Astrocyte (in vitro differentiated cells and primary cell): Measurements from ENCODE around the gene URI1. TPM values are rescaled to one million over a fixed set of nuclear protein-coding genes. Genes with fewer than 3 reads are reported as not detected.

Experiments
- DNase-seq: peaks from one replicate; pipeline ENCODE4 v3.0.0-alpha.2; 2010; ENCODE audit warnings: low read depth
- FAIRE-seq: peaks from 2 replicates; lab custom pipeline; 2011; peaks lifted over from hg19 to GRCh38; lab: Jason Lieb, UNC
- H2AFZ ChIP-seq: 2 replicates; pipeline ENCODE4 v1.6.0; 2012; ENCODE audit warnings: low read depth, low read length, inconsistent platforms
- H3K27ac ChIP-seq: 2 replicates; pipeline ENCODE4 v1.5.1; 2011; ENCODE audit warnings: low read depth, low read length, inconsistent platforms
- H3K27me3 ChIP-seq: 2 replicates; pipeline ENCODE4 v1.6.0; 2011; ENCODE audit warnings: low read length, inconsistent platforms; ENCODE audit not compliant: insufficient read depth
- H3K36me3 ChIP-seq: 2 replicates; pipeline ENCODE4 v1.5.1; 2011; ENCODE audit warnings: low read length, inconsistent platforms; ENCODE audit not compliant: insufficient read depth
- H3K4me1 ChIP-seq: 2 replicates; pipeline ENCODE4 v1.5.1; 2011; ENCODE audit warnings: low read length, inconsistent platforms; ENCODE audit not compliant: insufficient read depth
- H3K4me2 ChIP-seq: 2 replicates; pipeline ENCODE4 v1.6.0; 2012; ENCODE audit warnings: low read length, inconsistent platforms
- H3K4me3 ChIP-seq: 2 replicates; pipeline ENCODE4 v1.5.1; 2011; ENCODE audit warnings: low read depth, mild to moderate bottlenecking, low read length, inconsistent platforms; ENCODE audit not compliant: insufficient read depth
- H3K79me2 ChIP-seq: 2 replicates; pipeline ENCODE4 v1.6.0; 2012; ENCODE audit warnings: mild to moderate bottlenecking, low read length, inconsistent platforms; ENCODE audit not compliant: insufficient read depth
- H3K9ac ChIP-seq: 2 replicates; pipeline ENCODE4 v1.6.0; 2012; ENCODE audit warnings: mild to moderate bottlenecking, low read length, inconsistent platforms
- H3K9me3 ChIP-seq: 2 replicates; pipeline ENCODE4 v1.5.1; 2012; ENCODE audit warnings: low read depth, mild to moderate bottlenecking, low read length, inconsistent platforms; ENCODE audit not compliant: insufficient read depth
- H4K20me1 ChIP-seq: 2 replicates; pipeline ENCODE4 v1.6.0; 2012; ENCODE audit warnings: low read length, inconsistent platforms; ENCODE audit not compliant: insufficient read depth
- H3K27ac Mint-ChIP-seq: one replicate; pipeline ENCODE4 v1.8.0; 2021; ENCODE audit warnings: mild to moderate bottlenecking, mixed read lengths; ENCODE audit not compliant: unreplicated experiment
- H3K27me3 Mint-ChIP-seq: one replicate; pipeline ENCODE4 v1.8.0; 2021; ENCODE audit warnings: low read depth, mixed read lengths; ENCODE audit not compliant: unreplicated experiment
- H3K36me3 Mint-ChIP-seq: one replicate; pipeline ENCODE4 v1.8.0; 2021; ENCODE audit warnings: low read depth, mixed read lengths; ENCODE audit not compliant: unreplicated experiment
- H3K4me1 Mint-ChIP-seq: one replicate; pipeline ENCODE4 v1.8.0; 2021; ENCODE audit warnings: low read depth, mixed read lengths; ENCODE audit not compliant: unreplicated experiment
- H3K4me3 Mint-ChIP-seq: one replicate; pipeline ENCODE4 v1.8.0; 2021; ENCODE audit warnings: mild to moderate bottlenecking, moderate library complexity, mixed read lengths; ENCODE audit not compliant: unreplicated experiment
- H3K9me3 Mint-ChIP-seq: one replicate; pipeline ENCODE4 v1.8.0; 2021; ENCODE audit warnings: mild to moderate bottlenecking, mixed read lengths; ENCODE audit not compliant: unreplicated experiment
- EZH2 ChIP-seq: IDR thresholded peaks from 2 replicates; pipeline ENCODE4 v1.6.1; 2012; ENCODE audit warnings: mild to moderate bottlenecking, low read length, inconsistent platforms; ENCODE audit not compliant: insufficient read depth
- total RNA-seq: library from RNA; stranded (reverse); gene quantifications from 2 replicates; pipeline ENCODE4 v1.2.1, GENCODE V29; 2021
- TF ChIP-seq, protein P1 (sequence below): IDR thresholded peaks from 2 replicates; pipeline ENCODE4 v1.5.1; 2011; ENCODE audit warnings: low read depth, mild to moderate bottlenecking, inconsistent platforms, low read length, moderate library complexity; ENCODE audit not compliant: insufficient read depth

The URI1 gene
- total RNA-seq, 1 donor from 2014 or later, result 61.4 TPM

- H2AFZ ChIP-seq, result no peak overlapping the region
- no peak overlapping the region for H3K27ac ChIP-seq
- DNase-seq, result no peak
- H3K4me2 ChIP-seq, result no peak overlapping the region
- H3K4me1 Mint-ChIP-seq, result no peaks in the 10 kb centered on the region
- H3K36me3 ChIP-seq, result no peaks in the 10 kb centered on the region
- H3K79me2 ChIP-seq, result no peaks in the 10 kb centered on the region
- H3K9ac ChIP-seq, result no peak overlapping the region
- peaks cover 2% of the 10 kb centered on the region for H3K9me3 Mint-ChIP-seq
- TF ChIP-seq EZH2, result no peak
- TF ChIP-seq, protein P1, sequence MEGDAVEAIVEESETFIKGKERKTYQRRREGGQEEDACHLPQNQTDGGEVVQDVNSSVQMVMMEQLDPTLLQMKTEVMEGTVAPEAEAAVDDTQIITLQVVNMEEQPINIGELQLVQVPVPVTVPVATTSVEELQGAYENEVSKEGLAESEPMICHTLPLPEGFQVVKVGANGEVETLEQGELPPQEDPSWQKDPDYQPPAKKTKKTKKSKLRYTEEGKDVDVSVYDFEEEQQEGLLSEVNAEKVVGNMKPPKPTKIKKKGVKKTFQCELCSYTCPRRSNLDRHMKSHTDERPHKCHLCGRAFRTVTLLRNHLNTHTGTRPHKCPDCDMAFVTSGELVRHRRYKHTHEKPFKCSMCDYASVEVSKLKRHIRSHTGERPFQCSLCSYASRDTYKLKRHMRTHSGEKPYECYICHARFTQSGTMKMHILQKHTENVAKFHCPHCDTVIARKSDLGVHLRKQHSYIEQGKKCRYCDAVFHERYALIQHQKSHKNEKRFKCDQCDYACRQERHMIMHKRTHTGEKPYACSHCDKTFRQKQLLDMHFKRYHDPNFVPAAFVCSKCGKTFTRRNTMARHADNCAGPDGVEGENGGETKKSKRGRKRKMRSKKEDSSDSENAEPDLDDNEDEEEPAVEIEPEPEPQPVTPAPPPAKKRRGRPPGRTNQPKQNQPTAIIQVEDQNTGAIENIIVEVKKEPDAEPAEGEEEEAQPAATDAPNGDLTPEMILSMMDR, result no peak
- H3K27me3 ChIP-seq, result no peaks in the 10 kb centered on the region
- no peaks in the 10 kb centered on the region for H3K4me1 ChIP-seq
- H4K20me1 ChIP-seq, result no peaks in the 10 kb centered on the region
- peaks cover 26% of the 10 kb centered on the region for H3K27me3 Mint-ChIP-seq
- no peak overlapping the region for H3K4me3 ChIP-seq
- H3K9me3 ChIP-seq, result no peaks in the 10 kb centered on the region
- no peak overlapping the region for H3K27ac Mint-ChIP-seq
- no peak overlapping the region for H3K4me3 Mint-ChIP-seq
- peaks cover 2% of the 10 kb centered on the region for H3K36me3 Mint-ChIP-seq
- no peak for FAIRE-seq
Observed at GRCh38 chr19:29917911-29918310, 24.1 kb upstream of the URI1 start.

GRCh38 chr19:29918891-29919290 lies 23.1 kb upstream of the URI1 start:
- H3K27me3 Mint-ChIP-seq, result peaks cover 30% of the 10 kb centered on the region
- FAIRE-seq (no peak), DNase-seq (no peak)
- H3K4me3 ChIP-seq, result no peak overlapping the region
- peaks cover 4% of the 10 kb centered on the region for H3K9me3 Mint-ChIP-seq
- no peak overlapping the region for H3K27ac Mint-ChIP-seq
- no peak overlapping the region for H3K4me3 Mint-ChIP-seq
- no peak overlapping the region for H3K27ac ChIP-seq
- no peaks in the 10 kb centered on the region for H3K4me1 ChIP-seq
- no peak overlapping the region for H3K9ac ChIP-seq
- peaks cover 2% of the 10 kb centered on the region for H3K36me3 Mint-ChIP-seq
- no peak overlapping the region for H2AFZ ChIP-seq
- no peaks in the 10 kb centered on the region for H3K79me2 ChIP-seq
- no peak for TF ChIP-seq EZH2
- TF ChIP-seq, protein P1, result no peak
- H3K36me3 ChIP-seq, result no peaks in the 10 kb centered on the region
- H3K4me2 ChIP-seq, result no peak overlapping the region
- H3K4me1 Mint-ChIP-seq, result no peaks in the 10 kb centered on the region
- H3K9me3 ChIP-seq, result no peaks in the 10 kb centered on the region
- no peaks in the 10 kb centered on the region for H4K20me1 ChIP-seq
- no peaks in the 10 kb centered on the region for H3K27me3 ChIP-seq

DNA sequence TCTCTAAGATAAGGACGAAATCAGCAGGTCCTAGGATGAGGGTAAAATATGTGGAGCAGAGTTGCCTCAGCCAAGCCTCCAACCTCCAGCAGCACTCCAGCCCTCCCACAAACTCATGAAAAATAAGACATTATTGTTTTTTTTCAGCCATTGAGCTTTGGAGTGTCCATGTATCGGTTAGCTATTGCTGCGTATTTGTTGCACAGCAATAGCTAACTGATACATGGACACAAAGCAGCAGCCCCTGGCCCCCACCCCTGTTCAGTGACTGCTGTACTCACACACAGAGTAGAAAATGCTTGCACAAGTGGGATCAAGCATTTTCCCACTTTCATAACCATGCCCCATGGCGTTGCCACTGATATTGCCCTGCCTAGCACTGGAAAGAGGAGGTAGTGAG lies 19.1 kb upstream of the URI1 start:
- no peak for FAIRE-seq

More for the DNA sequence above, 19.1 kb upstream of the URI1 start:
- H3K4me3 Mint-ChIP-seq, result no peak overlapping the region
- H3K4me3 ChIP-seq, result no peak overlapping the region
- H3K27me3 Mint-ChIP-seq, result peaks cover 35% of the 10 kb centered on the region
- no peak overlapping the region for H3K9ac ChIP-seq
- H4K20me1 ChIP-seq, result no peaks in the 10 kb centered on the region
- H3K36me3 ChIP-seq, result no peaks in the 10 kb centered on the region
- no peak for TF ChIP-seq EZH2
- TF ChIP-seq, protein P1, result no peak
- H3K4me1 ChIP-seq, result no peaks in the 10 kb centered on the region
- no peak overlapping the region for H3K27ac ChIP-seq
- no peaks in the 10 kb centered on the region for H3K9me3 ChIP-seq
- H3K4me2 ChIP-seq, result no peak overlapping the region
- H3K4me1 Mint-ChIP-seq, result no peaks in the 10 kb centered on the region
- H3K27me3 ChIP-seq, result no peaks in the 10 kb centered on the region
- H3K79me2 ChIP-seq, result no peaks in the 10 kb centered on the region
- no peak overlapping the region for H2AFZ ChIP-seq
- peaks cover 2% of the 10 kb centered on the region for H3K36me3 Mint-ChIP-seq
- H3K27ac Mint-ChIP-seq, result no peak overlapping the region
- DNase-seq, result no peak
- H3K9me3 Mint-ChIP-seq, result peaks cover 2% of the 10 kb centered on the region
